HG03520 (cell line): ENCODE data around the gene ARHGAP21.

Source experiments
- ATAC-seq: cut with Tn5 transposase; IDR thresholded peaks from one replicate; pipeline ENCODE4 v1.9.1; 2021; ENCODE audit warnings: mild to moderate bottlenecking, moderate library complexity; ENCODE audit not compliant: unreplicated experiment

Gene ARHGAP21

GRCh38 chr10:24550680-24551079 lies 173.0 kb downstream of the ARHGAP21 start:
- no peak for ATAC-seq

- no peak for ATAC-seq
Measured at GRCh38 chr10:24545585-24545984, 178.1 kb downstream of the ARHGAP21 start.

- no peak for ATAC-seq
Measured at GRCh38 chr10:24544776-24545175, 178.9 kb downstream of the ARHGAP21 start.

- ATAC-seq = no peak
Measured at GRCh38 chr10:24542314-24543270, 181.1 kb downstream of the ARHGAP21 start.

- no peak for ATAC-seq
Measured at GRCh38 chr10:24541239-24541753, 182.4 kb downstream of the ARHGAP21 start.

- ATAC-seq = no peak
Measured at GRCh38 chr10:24536636-24537035, 187.1 kb downstream of the ARHGAP21 start.

- ATAC-seq = no peak
Measured at GRCh38 chr10:24533981-24534380, 189.7 kb downstream of the ARHGAP21 start.
